ENCODE results near the gene SKAP2.

The SKAP2 gene

DNA sequence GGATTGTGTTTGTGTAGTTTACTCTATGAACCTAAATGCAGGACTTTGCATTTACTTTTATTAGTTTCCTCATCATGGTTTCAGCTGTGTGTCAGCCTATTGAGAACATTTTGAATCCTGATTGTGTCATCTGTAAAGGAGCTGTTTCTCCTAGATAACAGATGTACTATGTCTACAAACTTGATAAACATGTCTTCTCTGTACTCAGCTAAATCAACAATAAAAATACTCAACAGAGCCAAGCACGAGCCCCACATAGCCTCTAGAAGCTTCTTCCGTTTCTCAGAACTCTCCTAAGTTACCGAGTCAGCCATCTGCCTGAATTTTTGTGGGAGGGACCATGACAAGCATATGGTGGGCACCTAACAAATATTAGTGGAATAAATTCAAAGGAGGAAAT is 234.7 kb downstream of the SKAP2 start:
- no peak for DNase-seq

DNA sequence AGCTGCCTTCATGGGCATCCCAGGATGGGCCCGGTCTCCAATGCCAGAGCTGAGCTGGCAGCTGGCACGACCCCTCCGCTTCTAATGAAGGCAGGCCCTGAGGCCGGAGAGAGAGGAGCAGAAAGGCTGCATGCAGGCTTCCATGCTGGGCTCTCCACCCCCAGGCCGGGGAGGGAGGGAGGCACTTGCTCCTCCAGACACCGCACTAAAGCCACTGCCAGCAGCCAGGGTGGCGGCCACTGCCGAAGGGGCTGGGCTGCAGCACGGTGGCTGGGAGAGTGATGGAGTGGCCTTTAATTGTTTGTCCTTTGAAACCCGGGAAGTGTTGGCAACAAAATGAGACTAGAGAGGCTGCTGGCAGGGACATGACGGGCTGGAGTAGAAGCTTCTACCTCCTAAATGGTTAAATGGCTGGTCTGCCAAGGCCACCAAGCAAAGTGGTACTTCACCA is 236.5 kb downstream of the SKAP2 start:
- no peak for DNase-seq

DNA sequence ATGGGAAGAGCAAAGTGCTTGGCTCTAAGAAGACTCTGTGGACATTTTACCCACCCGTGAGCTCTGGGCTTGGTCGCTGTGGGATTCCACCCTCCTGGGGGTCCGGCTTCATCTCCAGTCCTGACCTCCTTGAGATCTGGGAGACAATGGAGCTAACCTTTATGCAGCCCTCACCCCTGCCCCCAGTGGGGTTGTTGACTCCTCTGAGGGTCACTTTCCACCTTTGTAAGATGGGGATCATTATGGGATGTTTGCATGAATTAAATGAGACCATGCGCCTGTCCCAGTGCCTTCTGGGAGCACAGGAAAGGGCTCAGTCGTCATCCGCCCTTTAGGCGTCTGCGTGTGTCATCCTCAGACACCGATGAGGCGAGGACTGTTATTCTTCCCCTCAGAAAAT is 237.2 kb downstream of the SKAP2 start:
- no peak for DNase-seq

DNA sequence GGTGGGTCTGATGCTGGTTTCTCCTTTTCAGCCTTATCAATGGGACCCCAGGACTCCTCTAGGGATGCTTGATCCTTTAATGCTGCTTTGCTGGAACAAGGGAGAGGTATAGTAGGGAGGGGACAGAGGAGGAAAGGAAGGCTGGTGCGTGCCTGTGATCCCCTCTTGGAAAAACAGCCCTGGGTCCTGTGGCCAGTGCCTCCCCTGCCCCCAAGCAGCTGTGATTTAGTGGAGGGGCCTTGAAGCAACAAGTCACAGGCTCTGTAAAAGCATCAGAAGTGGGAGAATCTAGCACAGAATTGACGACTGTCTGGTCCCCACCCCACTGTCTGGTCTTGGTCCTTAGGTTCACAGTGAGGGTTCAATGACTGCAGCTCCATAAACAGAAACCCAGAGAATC is 237.7 kb downstream of the SKAP2 start:
- DNase-seq = no peak

DNA sequence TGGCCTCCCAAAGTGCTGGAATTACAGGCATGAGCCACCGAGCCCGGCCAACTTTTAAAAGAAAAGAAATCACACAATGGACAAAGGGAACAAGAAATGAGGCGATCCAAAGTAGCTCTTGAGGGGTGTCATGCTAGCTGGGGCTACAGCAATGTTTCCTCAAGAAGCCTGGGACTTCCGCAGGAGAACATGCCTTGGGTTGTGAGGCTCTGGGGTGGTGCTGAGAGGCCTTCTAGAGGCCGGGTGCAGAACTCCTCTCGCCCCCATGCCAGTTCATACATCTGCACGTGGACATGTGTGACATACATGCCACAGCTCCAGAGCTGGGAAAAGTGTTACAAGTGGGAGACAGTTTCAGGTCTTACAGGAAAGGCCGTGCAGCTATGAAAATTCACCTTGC is 238.2 kb downstream of the SKAP2 start:
- DNase-seq = no peak

DNA sequence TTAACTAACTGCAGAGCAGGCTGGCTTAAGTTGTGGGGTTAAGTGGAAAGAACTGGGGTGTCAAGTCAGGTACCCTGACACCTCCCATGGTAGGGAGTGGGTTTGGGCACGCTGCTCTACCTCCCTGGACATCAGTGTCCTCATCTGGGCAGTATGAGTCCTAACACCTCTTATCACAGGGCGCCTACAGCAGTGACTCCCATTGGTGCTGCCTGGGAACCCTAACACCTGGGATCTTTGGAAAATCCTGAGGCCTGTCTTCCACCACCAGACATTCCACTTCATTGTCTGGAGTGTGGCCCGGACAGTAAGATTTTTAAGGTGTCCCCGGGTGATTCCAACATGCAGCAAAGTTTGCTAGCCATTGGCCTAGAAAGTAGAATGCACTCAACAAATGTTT is 239.1 kb downstream of the SKAP2 start:
- DNase-seq = no peak

DNA sequence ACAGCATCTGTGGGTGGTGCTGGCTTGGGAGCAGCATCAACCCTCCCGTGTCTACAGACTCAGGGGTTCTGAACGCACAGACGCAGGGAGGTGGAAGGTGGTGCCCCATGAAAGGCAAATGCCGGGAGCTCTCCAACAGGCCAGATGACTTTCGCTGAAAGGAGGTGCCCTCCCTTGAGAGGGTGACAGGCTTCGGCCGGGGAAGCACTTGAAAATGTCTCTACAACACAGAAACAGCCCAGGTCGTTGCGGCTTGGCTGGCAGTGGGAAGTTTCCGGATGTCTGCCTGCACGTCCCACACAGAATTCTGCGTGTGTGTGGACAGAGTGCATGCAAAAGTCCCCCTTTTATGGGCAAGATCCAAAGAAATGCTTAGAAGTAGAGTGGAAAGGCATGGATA is 239.6 kb downstream of the SKAP2 start:
- no peak for DNase-seq

DNA sequence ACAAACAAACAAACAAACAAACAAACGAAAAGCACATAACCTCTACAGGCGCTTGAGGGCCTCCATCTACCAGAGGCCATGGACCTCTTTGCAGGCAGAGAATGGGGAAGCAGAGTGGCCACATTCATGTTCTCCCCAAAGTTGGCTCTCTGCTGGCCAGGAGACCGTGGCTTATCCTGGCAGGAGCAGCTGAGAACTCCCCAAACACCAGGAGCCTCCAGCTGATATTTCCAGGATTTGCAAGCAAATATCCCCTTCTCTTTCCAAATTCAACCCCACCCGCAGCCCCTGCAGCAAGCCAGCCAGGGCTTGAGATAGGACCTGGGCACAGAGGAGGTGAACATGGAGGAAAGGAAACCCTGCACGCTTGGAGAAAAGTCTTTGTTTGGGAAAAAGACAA is 240.0 kb downstream of the SKAP2 start:
- DNase-seq = no peak

DNA sequence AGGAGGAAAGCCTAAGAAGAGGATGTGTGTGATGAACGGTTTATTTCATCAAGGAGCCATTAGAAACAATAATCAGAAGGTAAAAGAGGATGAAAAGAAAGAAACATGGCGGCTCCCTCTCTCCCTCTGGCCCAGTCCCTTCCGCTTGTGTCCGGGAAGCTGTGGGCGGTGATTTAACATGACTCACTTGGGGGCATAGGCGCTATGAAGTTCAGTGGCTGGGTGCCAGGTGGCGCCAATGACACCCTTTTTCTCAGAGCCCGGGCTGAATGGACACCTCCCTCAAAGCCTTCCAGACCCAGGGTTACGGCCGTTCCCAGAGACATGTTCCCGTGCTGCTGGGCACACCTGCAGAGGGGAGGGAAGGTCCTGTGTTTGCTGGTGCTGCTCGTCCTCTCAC is 244.0 kb downstream of the SKAP2 start:
- no peak for DNase-seq

DNA sequence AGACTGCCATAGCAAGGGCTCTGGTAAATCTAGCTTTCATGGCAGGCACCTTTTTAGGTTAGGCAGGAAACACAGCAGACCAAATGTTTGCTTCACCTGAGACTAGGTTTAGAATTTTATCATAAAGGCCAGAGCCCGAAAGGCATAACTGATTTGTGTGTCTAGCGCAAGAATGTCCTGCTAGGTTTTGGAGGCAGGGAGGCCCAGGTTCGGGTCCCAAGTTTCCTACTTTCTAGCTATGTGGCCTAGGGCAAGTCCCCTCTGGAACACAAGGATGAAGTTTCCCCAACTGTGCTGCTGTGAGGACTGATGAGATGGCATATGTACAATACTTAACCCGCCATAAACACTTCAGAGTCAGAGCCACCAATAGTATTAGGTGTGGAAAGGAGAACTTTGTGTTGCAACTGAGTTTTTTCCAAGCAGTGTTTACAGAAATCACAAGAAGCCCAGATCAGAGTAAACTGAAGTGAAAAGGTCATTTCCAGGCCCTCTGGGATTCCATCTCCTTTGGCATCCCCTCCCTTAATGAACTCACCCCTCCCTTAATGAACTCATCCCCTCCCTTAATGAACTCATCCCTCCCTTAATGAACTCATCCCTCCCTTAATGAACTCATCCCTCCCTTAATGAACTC is 244.9 kb downstream of the SKAP2 start:
- no peak for DNase-seq

DNA sequence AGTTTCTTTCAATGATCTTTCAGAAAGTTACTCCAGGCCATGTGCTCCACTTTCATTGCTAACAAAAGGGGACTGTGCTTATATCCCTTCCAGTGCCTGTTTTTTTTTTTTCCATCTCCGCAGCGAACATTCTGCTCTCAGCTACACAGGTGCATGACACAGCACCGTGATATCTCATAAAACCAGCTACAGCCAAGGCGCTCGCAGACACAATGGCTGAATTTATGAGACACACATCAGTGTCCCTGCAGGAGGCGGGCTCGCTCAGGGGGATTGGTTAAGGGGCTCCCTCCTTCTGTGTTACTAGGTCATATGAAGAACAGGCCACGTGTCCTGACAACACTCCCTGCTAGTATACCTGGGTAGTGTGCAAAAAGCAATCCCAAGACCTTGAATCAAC is 245.5 kb downstream of the SKAP2 start:
- DNase-seq = no peak

DNA sequence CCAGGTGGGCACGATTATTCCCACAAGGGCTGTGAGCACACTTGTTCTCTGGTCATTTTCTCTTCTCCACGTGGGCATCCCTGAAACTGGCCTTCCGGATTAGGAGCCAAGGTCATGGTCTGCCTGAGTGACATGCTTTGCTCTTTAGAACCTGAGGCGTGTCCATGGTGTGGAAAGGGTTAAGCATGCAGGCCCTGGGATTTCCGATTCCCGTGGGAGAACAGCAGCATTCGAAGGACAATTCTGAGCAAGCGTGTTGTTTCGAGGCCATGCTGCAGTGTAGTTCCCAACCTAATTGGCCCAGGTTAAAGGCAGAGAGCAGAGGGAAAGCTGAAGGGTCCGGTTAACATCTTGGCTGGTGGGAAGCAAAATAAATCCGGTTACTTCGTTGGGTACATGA is 245.9 kb downstream of the SKAP2 start:
- no peak for DNase-seq
